ENCODE results near the gene KIF16B. TPM values are rescaled to one million over a fixed set of nuclear protein-coding genes. Genes with fewer than 3 reads are reported as not detected.

Gene KIF16B
- total RNA-seq, 1 donor from 2014 or later = 7.1 TPM

DNA sequence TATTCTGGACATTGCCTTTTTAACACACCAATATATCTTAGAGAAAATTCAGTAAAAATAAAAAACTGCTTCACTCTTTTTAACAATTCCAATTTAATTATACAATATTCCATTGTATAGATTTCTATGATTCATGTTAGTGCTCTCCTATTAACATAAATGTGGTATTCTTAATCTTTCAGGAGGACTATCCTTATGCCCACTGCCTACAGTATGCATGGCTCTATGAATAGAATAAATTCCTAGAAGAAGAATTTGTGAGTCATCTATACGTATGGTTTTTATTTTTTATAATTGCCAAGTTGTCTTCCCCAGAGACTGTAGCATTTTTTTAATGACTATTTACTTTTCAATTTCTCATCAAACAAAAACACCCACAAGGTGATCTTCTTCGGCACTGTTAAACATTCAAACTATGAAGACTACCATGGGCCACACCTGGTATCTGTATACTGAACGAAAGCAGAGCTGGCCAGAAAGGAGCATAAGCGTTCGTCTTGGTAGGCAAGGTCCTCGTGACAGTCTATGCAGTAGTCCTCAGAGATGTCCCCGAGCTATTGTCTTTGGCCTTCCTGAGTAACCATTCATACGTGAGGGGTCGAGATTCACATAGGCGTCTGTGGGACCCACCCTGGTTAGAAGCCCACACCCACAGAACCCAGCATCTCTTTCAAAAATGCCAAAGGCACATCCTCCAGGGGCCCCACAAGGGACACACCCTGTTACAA lies 74.6 kb downstream of the KIF16B start:
- no peak for TF ChIP-seq CTCF (IDR thresholded peaks at IDR 0.05; ENCODE audit: insufficient read depth, low read length, poor library complexity, severe bottlenecking)
- H3K4me3 ChIP-seq (ENCODE audit: low read depth, low read length) = no peak overlapping the region
- no peaks in the 10 kb centered on the region for H3K36me3 ChIP-seq (ENCODE audit: control insufficient read depth, insufficient read depth, low read length)
- no peak for DNase-seq (ENCODE audit: low read depth)
- H3K27me3 ChIP-seq (ENCODE audit: control insufficient read depth, insufficient read depth, low read length) = no peaks in the 10 kb centered on the region

GRCh38 chr20:16497896-16498295 lies 75.4 kb downstream of the KIF16B start:
- Histone ChIP-seq H3K36me3 (ENCODE audit: control insufficient read depth, insufficient read depth, low read length) (no peaks in the 10 kb centered on the region), H3K27me3 (ENCODE audit: control insufficient read depth, insufficient read depth, low read length) (no peaks in the 10 kb centered on the region), H3K4me3 (ENCODE audit: low read depth, low read length) (no peak overlapping the region)
- no peak for DNase-seq (ENCODE audit: low read depth)
- no peak for TF ChIP-seq CTCF (IDR thresholded peaks at IDR 0.05; ENCODE audit: insufficient read depth, low read length, poor library complexity, severe bottlenecking)

DNA sequence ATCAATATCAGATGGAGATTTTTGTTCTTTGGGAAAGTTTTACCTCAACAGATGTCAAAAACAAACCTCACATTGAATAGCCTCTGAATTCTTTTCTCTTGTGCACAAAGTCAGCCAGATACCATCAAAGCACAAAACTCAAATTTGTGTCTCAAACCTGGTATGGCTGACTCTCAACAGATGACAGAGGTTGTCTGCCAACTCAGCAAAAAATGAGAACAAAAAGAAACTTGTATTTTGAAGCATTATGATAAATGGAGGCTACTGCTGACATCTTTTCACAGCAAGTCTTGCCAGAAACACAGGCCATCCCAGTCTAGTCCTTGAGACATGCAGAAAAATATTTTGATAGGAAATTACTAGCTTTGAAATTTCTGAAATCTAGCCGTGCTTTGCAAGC lies 79.8 kb downstream of the KIF16B start:
- no peaks in the 10 kb centered on the region for H3K27me3 ChIP-seq (ENCODE audit: control insufficient read depth, insufficient read depth, low read length)
- no peak overlapping the region for H3K4me3 ChIP-seq (ENCODE audit: low read depth, low read length)
- H3K36me3 ChIP-seq (ENCODE audit: control insufficient read depth, insufficient read depth, low read length) = no peaks in the 10 kb centered on the region
- DNase-seq (ENCODE audit: low read depth) = no peak
- TF ChIP-seq CTCF (IDR thresholded peaks at IDR 0.05; ENCODE audit: insufficient read depth, low read length, poor library complexity, severe bottlenecking) = no peak

DNA sequence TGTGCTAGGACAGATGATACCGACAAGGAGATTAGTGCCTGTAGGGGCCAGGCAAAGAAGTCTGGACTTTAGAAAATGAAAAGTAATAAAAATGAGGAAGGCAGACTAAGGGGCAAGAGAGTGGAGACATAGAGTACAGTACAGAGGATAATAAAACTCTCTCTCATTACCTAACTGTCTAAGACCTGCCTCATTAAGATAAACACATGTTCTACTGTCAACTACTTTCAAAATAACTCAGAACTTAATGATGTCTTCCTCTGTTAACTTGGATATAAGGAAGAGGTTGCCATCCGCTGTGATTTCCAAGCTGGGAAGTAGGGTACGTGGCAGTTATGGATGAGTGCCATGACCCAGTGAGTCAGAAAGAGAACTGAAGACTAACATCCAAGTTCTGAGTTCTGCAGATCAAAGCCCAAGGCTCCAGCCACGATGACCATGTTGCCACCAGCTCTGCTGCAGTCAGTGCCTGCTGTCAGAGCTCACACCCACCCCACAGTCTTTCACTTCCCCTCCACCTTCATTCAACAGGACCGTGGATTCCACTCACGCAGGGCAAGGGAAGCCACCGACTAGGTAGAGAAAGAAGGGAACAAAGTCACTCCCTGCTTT lies 81.8 kb downstream of the KIF16B start:
- no peaks in the 10 kb centered on the region for H3K36me3 ChIP-seq (ENCODE audit: control insufficient read depth, insufficient read depth, low read length)
- no peak for DNase-seq (ENCODE audit: low read depth)
- H3K27me3 ChIP-seq (ENCODE audit: control insufficient read depth, insufficient read depth, low read length) = no peaks in the 10 kb centered on the region
- H3K4me3 ChIP-seq (ENCODE audit: low read depth, low read length) = no peak overlapping the region
- TF ChIP-seq CTCF (IDR thresholded peaks at IDR 0.05; ENCODE audit: insufficient read depth, low read length, poor library complexity, severe bottlenecking) = no peak

DNA sequence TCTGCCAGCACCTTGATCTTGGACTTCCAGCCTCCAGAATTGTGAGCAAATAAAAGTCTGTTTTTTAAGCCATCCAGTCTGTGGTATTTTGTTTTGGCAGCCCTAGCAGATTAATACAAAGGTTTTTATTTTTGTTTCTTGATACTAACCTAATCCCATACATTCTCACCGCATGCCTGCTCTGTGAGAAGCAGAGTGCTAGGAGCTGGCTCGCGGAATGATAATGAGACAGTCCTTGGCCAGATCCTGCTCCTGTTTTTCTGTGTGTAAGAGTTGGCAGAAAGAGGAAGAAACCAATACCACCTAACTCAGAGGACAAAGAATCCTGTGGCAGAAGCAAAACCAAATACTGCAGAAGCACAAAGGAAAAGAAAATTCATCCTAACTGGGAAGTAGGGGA lies 82.6 kb downstream of the KIF16B start:
- Histone ChIP-seq H3K27me3 (ENCODE audit: control insufficient read depth, insufficient read depth, low read length) (no peaks in the 10 kb centered on the region), H3K36me3 (ENCODE audit: control insufficient read depth, insufficient read depth, low read length) (no peaks in the 10 kb centered on the region), H3K4me3 (ENCODE audit: low read depth, low read length) (no peak overlapping the region)
- no peak for TF ChIP-seq CTCF (IDR thresholded peaks at IDR 0.05; ENCODE audit: insufficient read depth, low read length, poor library complexity, severe bottlenecking)
- DNase-seq (ENCODE audit: low read depth) = no peak

GRCh38 chr20:16488616-16489015 lies 84.6 kb downstream of the KIF16B start:
- TF ChIP-seq CTCF (IDR thresholded peaks at IDR 0.05; ENCODE audit: insufficient read depth, low read length, poor library complexity, severe bottlenecking) = no peak
- Histone ChIP-seq H3K27me3 (ENCODE audit: control insufficient read depth, insufficient read depth, low read length) (no peaks in the 10 kb centered on the region), H3K36me3 (ENCODE audit: control insufficient read depth, insufficient read depth, low read length) (no peaks in the 10 kb centered on the region), H3K4me3 (ENCODE audit: low read depth, low read length) (no peak overlapping the region)
- no peak for DNase-seq (ENCODE audit: low read depth)
